GM21723 (cell line): ENCODE results near the gene B4GALNT2.
"Not testable (repeated sequence)": the region's sequence is repeated elsewhere in the genome, so short reads cannot be mapped to it uniquely, and the experiment has no call there.

ENCODE experiments used
- ATAC-seq: cut with Tn5 transposase; IDR thresholded peaks from one replicate; pipeline ENCODE4 v1.9.1; 2021; ENCODE audit warnings: mild to moderate bottlenecking, moderate library complexity; ENCODE audit not compliant: unreplicated experiment

The B4GALNT2 gene

DNA sequence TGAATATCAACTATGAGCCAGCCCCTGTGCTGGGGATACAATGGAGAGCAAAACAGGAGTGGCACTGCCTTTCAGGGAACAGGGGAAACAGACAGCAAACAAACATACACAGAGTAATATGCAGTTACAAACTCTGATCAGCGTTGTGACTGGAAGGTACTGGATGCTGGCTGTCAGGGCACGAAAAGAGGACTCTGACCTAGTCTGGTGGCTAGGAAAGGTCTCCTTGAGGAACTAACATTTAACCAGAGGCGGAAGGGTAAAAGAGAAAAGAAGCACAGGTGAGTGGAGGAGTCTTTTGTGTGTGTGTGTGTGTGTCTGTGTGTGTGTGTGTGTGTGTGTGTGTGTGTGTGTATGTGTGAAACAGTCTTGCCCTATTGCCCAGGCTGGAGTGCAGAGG, 12.4 kb upstream of the B4GALNT2 start:
- ATAC-seq, result no peak

DNA sequence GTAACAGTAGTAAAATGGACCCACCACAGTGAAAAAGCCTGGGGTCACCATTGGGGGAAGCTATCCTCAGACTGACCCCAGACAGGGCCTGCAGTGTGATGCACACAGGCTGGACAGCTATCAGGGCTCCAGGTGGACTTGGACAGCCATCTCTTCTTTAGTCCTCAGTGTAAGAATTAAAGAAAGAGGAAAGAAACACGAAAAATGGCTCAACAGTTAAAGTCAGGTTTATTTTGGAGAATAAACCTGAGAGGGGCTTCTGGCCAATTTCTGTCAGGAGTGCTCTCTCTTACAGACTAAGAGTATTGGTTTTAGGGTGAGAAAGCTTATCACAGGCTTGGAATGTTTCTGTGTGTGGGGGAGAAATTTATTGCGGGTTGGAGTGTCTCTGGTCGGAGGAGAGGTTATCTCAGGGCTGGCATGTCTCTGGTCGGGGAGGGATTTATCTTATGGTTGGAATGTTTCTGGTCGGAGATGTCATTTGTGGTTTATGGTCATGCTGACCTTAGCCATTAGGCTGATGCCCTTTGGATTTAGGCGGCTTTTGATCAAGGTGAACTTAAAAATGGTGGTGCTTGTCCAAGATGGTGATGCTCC, 10.8 kb upstream of the B4GALNT2 start:
- ATAC-seq, result no peak

DNA sequence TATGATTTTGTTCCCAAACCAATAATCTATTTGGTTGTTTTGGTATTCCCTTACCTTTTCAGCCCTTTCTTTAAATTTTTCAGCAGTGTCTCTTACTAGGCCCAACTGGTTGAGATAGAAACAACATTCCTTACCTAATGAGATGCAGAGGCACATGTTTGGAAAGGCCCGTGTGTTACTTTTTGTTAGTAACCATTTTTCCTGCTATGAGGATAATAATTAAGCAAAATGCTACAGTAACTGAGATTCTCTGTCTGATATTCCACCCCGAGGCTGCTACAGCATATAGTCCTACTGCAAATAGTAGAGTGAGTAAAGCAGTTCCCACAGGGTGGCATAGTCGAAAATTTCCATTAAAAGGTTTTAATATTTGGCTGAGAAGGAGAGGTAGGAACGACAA, 10.0 kb upstream of the B4GALNT2 start:
- ATAC-seq, result no peak

DNA sequence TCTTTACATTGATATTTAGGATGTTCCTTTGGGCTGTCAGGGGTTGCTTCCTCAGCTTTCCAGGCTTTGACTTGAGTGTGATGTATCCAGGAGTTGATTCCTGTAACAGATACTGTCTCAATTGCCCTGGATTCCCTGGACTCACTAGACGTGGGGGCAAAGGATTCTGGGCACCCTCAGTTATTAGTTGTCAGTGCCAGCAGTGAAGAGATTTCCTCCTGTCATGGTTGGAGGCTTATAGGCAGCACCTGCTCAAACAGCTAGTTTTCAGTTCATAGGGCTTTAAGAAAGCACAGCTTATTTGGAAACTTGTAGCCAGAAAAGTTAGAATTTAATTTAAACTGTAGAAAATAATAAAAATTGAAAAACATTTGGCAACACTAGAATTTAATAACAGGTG, 9.5 kb upstream of the B4GALNT2 start:
- no peak for ATAC-seq

DNA sequence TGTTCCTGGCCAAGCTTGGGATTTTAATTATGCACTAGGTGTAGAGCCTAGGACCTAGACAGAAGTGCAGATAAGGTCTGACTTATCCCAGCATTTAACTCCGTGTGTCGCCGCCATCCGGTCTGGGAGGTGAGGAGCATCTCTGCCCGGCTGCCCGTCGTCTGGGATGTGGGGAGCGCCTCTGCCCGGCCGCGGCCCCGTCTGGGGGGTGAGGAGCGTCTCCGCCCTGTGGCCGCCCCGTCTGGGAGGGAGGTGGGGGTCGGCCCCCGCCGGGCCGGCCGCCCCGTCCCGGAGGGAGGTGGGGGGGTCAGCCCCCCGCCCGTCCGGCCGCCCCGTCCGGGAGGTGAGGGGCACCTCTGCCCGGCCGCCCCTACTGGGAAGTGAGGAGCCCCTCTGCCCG, 7.1 kb upstream of the B4GALNT2 start:
- ATAC-seq, result no peak

DNA sequence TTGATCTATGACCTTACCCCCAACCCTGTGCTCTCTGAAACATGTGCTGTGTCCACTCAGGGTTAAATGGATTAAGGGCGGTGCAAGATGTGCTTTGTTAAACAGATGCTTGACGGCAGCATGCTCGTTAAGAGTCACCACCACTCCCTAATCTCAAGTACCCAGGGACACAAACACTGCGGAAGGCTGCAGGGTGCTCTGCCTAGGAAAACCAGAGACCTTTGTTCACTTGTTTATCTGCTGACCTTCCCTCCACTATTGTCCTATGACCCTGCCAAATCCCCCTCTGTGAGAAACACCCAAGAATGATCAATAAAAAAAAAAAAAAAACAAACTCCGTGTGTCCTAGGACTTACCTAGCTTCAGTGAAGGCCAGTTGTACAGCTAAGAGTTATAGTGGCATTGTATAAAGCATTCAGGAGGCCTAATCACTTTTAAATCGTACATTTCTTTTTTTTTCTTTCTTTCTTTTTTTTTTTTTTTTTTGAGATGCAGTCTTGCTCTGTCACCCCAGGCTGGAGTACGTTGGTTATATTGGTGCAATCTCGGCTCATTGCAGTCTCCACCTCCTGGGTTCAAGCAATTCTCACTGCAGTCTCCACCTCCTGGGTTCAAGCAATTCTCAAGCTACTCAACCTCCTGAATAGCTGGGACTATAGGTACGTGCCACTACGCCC, 6.2 kb upstream of the B4GALNT2 start:
- ATAC-seq, result not testable (repeated sequence)

DNA sequence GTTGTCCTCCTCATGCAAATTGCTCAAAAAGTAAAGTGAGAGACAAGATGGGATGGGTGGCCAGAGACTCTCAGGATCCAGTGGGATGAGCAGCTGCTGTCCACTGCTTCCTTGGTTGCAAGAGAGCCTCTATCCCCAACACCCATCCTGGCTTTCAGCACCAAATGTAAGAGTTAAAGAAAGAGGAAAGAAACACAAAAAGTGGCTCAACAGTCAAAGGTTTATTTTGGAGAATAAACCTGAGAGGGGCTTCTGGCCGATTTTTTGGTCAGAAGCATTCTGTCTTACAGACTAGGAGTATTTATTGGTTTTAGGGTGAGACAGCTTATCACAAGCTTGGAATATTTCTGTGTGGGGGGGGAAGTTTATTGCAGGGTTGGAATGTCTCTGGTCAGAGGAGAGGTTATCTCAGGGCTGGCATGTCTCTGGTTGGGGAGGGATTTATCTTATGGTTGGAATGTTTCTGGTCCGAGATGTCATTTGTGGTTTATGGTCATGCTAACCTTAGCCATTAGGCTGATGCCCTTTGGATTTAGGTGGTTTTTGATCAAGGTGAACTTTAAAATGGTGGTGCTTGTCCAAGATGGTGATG, 3.1 kb upstream of the B4GALNT2 start:
- ATAC-seq, result not testable (repeated sequence)

DNA sequence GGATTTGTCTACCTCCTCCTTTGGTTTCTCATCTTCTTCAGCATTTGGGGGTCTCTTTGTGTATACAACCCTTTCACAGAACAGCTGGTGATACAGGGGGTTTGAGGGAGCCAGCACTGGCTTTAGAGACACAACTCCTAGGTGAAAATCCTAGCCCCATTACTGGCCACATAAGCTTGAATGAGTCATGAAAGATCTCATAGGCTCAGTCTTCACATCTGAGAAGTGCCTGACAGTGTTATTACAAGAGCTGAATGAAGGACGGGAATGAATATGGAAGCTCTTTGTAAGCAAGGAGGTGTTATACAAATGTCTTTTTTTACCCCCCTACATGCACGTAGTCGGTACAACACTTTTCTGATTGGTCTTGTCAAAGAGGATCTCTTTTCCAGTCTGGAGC, 1.7 kb upstream of the B4GALNT2 start:
- no peak for ATAC-seq

DNA sequence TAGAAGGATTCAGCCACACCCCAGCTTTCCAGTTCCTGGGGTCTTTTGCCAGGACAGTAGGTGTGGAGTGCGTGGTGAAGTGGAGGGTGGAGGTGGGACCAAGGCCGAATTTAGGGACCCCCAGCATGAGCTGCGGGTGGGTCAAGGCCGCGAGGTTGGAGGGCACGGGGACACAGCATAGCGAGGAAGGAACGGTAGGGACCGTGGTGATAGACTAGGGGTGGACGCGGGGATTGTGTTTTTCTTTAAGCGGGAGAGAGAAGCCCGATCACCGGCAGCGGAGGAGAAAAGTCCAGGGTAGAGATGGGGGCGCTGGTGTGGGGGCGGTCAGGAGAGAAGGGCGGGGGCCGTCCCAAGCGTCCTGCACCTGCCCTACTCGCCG, 261 bp upstream of the B4GALNT2 start:
- no peak for ATAC-seq

DNA sequence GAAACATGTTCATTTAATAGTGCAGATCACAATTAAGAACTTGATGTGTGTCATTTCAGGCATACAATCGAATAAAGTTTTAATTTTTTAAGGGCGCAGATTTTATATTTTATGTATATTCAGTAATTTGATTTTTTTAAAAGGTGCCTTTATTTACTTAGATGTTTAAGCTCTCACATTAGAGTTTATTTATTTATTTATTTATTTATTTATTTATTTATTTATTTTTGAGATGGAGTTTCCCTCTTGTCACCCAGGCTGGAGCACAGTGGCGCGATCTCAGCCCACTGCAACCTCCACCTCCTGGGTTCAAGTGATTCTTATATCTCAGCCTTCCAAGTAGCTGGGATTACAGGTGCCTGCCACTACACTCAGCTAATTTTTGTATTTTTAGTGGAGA, 3.8 kb downstream of the B4GALNT2 start:
- ATAC-seq, result no peak

DNA sequence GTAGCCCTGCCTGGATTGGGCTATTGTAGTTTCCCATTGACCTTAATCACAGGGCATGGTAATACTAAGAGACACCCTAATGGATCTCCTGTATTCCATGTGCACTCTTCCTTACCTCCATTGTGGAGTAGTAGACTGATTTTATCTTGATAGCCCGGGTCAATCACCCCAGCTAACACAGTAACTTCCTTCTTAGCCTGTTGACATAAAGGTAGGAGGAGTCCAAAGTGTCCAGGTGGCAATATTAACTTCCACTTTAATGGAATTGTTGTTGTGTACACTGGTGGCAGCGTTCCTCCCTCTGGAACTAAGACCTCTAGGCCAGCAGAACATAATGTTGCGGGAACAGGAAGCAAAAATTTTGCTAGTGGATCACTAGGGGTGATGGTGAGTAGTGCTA, 13.1 kb downstream of the B4GALNT2 start:
- ATAC-seq, result not testable (repeated sequence)

DNA sequence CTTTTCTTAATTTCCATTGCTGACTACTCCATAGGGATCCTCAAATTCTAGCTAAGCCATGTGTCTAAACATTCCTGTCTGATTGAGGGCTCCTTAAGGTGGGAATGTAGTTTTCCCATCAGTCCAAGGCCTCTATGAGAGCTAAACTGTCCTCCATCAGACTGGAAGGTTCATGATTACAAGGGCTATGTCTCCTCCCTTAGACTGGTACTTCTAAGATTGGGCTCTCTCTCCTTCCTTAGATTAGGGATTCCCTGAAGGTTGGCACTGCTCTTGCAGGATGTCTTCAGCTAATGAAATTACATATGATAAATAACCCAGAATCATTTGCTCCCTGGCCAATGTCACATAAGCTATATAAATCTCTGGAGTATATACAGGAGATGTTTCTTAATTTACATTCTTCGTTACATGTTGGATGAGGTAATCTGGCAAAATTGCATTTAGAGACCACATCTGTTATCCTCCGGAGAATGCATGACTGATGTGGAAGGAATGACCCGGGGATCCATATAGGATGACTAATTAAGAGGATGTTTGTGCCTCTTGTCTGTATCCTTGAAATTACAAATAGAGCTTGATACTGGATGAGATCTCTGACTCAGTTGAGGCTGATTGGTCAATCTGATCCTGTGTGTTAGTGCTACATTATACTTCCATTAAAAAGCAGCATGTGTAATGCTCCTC, 14.2 kb downstream of the B4GALNT2 start:
- no peak for ATAC-seq

DNA sequence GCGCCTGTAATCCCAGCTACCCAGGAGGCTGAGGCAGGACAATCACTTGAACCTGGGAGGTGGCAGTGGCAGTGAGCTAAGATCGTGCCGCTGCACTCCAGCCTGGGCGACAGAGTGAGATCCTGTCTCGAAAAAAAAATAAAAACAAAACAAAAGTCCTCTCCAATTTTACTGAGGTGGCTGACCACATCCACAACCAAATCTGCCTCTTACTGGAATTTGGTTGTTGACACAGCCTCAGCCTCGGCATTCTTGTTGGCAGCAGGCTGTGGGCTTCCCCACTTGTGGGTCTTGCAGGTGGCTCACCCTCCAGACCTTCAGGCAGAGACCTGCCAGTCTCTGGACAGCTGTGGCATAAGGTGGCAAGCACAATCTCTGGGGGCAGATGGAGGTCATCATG, 15.6 kb downstream of the B4GALNT2 start:
- ATAC-seq, result no peak

DNA sequence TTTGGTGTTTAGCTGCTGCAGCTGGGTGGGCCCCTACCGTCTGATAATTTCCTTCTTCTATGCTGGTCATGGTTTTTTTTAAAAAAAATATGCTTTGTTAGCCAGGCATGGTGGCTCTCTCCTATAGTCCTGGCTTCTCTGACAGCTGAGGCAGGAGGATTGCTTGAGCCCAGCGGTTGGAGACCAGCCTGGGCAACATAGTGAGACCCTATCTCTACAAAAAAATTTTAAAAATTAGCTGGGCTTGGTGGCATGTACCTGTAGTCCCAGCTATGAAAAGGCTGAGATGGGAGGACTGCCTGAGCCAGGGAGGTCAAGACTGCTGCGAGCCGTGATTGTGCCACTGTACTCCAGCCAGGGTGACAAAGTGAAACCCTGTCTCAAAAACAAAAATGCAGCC, 19.4 kb downstream of the B4GALNT2 start:
- no peak for ATAC-seq

DNA sequence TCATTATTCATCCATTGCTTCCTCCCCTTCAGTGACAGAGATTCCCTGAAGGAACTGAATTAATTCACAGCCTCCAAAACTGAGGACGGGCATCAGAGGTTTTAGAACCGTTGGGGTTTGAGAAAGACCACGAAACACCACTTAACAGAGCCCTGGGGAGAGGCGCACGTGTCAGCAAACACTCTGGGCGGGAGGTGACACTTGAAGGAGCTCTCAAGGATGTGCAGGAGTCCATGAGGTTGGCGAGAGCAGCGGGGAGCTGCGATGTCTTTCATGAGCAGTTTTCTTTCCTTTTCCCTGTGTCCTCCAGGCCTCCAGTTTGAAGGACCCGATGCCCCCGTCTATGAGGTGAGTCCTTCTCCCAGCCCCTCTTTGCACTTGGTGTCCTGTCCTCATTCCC, 23.7 kb downstream of the B4GALNT2 start:
- ATAC-seq, result no peak

DNA sequence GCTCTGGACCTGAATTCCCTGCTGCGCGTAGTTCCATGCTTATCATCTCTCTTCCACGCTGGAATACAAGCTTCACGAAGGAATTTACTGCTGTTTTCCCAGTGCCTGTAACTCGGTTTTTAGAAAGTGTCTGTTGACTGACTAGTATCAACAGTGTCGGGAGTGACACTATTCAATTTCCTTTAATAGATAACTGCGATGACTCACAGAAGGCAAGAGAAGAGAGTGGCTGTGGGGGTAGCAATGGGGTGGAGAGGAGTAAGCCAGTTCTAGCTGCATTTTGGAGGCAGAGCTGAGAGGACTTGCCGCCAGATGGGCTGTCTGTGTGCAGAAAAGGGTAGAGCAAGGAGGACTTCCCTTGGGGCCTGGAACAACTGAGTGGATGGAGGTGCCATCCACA, 25.2 kb downstream of the B4GALNT2 start:
- ATAC-seq, result no peak

DNA sequence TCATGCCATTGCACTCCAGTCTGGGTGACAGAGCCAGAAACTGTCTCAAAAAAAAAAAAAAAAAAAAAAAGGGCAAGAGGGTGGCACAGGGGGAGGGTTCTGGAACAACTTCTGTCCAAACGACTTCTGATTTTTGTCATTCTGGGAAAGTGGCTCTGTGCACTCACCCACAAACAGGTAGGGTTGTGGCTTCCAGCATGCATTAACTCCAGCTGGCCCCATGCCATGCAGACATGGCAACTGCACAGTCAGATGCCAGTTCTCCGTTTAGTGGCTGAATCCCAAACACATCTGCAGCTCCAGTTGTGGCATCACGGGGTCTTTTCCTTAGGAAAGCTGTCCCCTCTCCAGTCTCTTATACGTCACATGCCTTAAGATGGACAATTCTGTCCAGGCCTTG, 30.3 kb downstream of the B4GALNT2 start:
- ATAC-seq, result no peak

DNA sequence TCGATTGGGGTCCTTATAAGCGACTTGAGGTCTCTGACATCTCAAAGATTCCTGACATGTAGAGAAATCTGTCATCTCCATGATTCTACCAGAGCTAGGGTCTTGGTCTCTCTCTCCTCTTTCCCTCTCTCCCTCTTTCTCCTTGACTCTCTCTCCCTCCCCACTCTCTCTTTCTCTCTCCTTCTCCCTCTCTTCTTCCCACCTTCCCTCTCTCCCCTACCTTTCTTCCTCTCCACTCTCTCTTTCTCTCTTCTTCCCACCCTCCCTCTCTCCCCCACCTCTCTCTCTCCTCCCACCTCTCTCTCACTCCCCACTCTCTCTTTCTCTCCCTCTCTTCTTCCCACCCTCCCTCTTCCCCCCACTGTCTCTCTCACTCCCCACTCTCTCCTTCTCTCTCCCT, 32.6 kb downstream of the B4GALNT2 start:
- ATAC-seq, result no peak

DNA sequence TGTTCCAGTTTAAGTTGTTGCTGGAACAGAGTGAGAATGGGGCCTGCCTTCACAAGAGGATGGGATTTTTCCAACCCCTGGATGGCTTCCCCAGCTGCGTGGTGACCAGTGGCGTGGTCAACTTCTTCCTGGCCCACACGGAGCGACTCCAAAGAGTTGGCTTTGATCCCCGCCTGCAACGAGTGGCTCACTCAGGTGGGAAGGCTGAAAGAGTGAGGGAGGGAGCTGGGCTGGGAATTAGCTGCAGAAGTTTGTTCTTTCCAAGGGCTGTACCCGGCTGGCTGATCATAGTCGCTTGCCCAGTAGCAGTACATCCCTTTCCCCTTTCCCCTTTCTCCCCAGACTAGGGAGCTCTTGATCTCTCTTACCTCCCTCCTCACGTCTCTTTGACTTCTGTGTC, 36.1 kb downstream of the B4GALNT2 start:
- no peak for ATAC-seq

DNA sequence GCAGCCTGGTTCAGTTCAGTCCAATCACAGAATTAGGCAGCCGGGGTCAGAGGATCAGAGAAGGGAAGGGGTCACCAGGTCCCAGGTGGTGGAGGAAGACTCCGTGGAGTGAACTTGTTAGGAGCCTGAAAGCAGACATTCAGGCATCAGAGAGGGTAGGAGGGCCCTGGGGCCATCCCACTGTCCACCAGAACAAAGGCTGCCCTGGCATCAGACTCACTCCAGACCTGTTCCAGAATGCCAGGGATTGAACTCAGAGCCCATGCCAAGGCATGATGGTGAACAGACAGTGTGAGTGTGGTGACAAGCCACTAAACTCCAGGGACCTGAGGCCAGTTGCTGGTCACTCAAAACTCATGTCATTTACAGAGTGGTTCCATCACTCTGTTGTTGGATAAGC, 37.6 kb downstream of the B4GALNT2 start:
- ATAC-seq, result no peak

DNA sequence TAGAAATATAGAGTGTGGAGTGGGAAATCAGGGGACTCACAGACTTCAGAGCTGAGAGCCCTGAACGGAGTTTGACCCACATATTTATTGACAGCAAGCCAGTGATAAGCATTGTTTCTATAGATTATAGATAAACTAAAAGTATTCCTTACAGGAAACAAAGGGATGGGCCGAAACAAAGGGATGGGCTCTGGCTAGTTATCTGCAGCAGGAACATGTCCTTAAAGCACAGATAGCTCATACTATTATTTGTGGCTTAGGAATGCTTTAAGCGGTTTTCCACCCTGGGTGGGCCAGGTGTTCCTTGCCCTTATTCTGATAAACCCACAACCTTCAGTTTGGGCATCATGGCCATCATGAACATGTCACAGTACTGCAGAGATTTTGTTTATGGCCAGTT, 38.1 kb downstream of the B4GALNT2 start:
- ATAC-seq, result not testable (repeated sequence)

DNA sequence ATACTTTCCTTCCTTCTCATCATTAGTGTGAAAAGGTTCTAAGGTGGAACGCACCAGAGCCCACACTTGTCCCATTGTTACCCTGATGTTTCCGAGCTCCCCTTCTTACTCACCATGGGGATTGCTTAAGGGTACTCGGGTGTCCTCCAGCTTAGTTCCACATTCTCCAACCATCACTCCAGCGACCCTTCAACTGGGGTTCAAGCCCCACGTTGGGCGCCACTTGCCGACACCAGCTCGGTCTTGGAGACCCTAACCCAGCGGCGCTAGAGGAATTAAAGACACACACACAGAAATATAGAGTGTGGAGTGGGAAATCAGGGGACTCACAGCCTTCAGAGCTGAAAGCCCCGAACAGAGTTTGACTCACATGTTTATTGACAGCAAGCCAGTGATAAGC, 43.4 kb downstream of the B4GALNT2 start:
- ATAC-seq, result not testable (repeated sequence)
